Heart right ventricle (tissue), 16 donors: Measurements from ENCODE around the gene KCNS1. TPM values are rescaled to one million over a fixed set of nuclear protein-coding genes. Genes with fewer than 3 reads are reported as not detected.

ENCODE experiments used
- ATAC-seq, 8 donors: fragments of 200-7000 bp; cut with Tn5 transposase; one replicate each; pipeline ENCODE4 v1.9.1; 2020; ENCODE audit warnings: mild to moderate bottlenecking in 8 of 8, moderate library complexity in 8 of 8, moderate number of reproducible peaks in 1 of 8
- DNase-seq, 2 donors: peaks; one replicate each; pipeline ENCODE4 v3.0.0-alpha.2; 2020
- H3K27ac ChIP-seq, 10 donors: fragments of 200-600 bp; sonication (generic) in 2 of 10; one replicate each; pipeline versions ENCODE4 v1.5.0 to v1.8.0; 2020 to 2022; ENCODE audit warnings: mild to moderate bottlenecking in 3 of 10
- H3K27me3 ChIP-seq, 7 donors: fragments of 200-600 bp; one replicate each; pipeline ENCODE4 v1.8.0; 2021 to 2022; ENCODE audit warnings: mild to moderate bottlenecking in 2 of 7
- H3K36me3 ChIP-seq, 9 donors: fragments of 200-600 bp; sonication (generic) in 1 of 9; one replicate each; pipeline versions ENCODE4 v1.5.0 to v1.8.0; 2020 to 2022; ENCODE audit warnings: mild to moderate bottlenecking in 2 of 9
- H3K4me1 ChIP-seq, 9 donors: fragments of 200-600 bp; sonication (generic) in 1 of 9; one replicate each; pipeline versions ENCODE4 v1.5.0 to v1.8.0; 2020 to 2022; ENCODE audit warnings: mild to moderate bottlenecking in 4 of 9
- H3K4me3 ChIP-seq, 10 donors: fragments of 200-600 bp; sonication (generic) in 2 of 10; one replicate each; pipeline versions ENCODE4 v1.5.0 to v1.8.0; 2020 to 2022; ENCODE audit warnings: mild to moderate bottlenecking in 7 of 10, moderate library complexity in 2 of 10
- H3K9me3 ChIP-seq, 11 donors: fragments of 200-600 bp in 10 of 11; sonication (generic) in 2 of 11; one replicate each; pipeline versions ENCODE4 v1.5.0 to v1.8.0; 2013 to 2022; ENCODE audit warnings: mild to moderate bottlenecking in 2 of 11, control low read depth in 1 of 11, moderate library complexity in 1 of 11
- CTCF ChIP-seq, 9 donors: fragments of 200-600 bp; sonication (generic) in 2 of 9; IDR thresholded peaks; one replicate each; pipeline versions ENCODE4 v1.5.0 to v1.8.0; 2021 to 2022; ENCODE audit warnings: antibody characterized with exemption in 9 of 9, mild to moderate bottlenecking in 5 of 9, moderate library complexity in 1 of 9
- WGBS, 2 donors: extraction: QIAGEN DNeasy Blood & Tissue Kit; methylation state at CpG; one replicate each; pipeline ENCODE4 v1.1.7; 2013; ENCODE audit warnings: inconsistent platforms in 1 of 2; 5-methylcytosine and 5-hydroxymethylcytosine counted together
- intact Hi-C, 10 donors: fragments of 100-400 bp; cut with DNase I; formaldehyde crosslinking; loops; one replicate each; pipeline versions ENCODE4 v1.11.1 to v1.14.2; 2022
- polyA plus RNA-seq, 2 donors: library from polyadenylated mRNA; stranded (reverse); fragments of 200-250 nt; gene quantifications; one replicate each; pipeline ENCODE4 v1.2.3, GENCODE V29; 2013
- total RNA-seq, 10 donors: library from RNA; stranded (reverse); fragmentation: NEBNext Ultra II Directional in 3 of 10; extraction: Animal tissue kit (Norgen Biotek cat#: 25700) in 3 of 10; gene quantifications; one replicate each; pipeline versions ENCODE4 v1.2.1 to v1.2.4, GENCODE V29; 2021 to 2023
- donor health status: Arrhythmogenic right ventricular cardiomyopathy.
- donor health status: ischemic (EF 13 %, LVEDD 7.1; RV severe dilation, severe dysfunction).
- donor health status: healthy with polysubstance abuse.
- donor health status: DM: no; HTN: yes; CAD: no.
- donor health status: DM: no; HTN: no; CAD: no.
- donor health status: ischemic (EF 25% LVEDD 6.9; RV normal size, moderate dysfunction).
- donor health status: ischemic (EF 25% LVEDD 5.7; RV mildly dilated, moderate dysfunction).
- donor health status: healthy.
- donor health status: DM: yes; HTN: yes; CAD: no.
- donor health status: Ischemic cardiomyopathy.
- donor health status: ischemic (EF 35%, LVEDD 5.7; RV mildly dilated, moderate dysfunction).
- donor health status: nonischemic (EF 11% LVEDD 7.7; RV severe dilation, severe dysfunction).
- donor health status: DM: yes; HTN: yes; CAD: no.
- donor health status: PGD.
- donor health status: ischemic (EF 29% LVEDD 5.4; RV normal size, mild dysfunction).
- donor health status: nonischemic (EF 23%, LVEDD 6.1; RV moderate dilation, normal function).

The KCNS1 gene
- total and polyA plus RNA-seq, 12 donors: 0.04 to 0.09 TPM; not detected in 10

- 96 to 100% methylated on average over 1 of the region's 1 CpG for WGBS, 2 donors
- H3K36me3 ChIP-seq: peaks cover 0 to 66% (median 21%) of the 10 kb centered on the region in 9 donors
- peaks cover 0 to 5% (median 0%) of the 10 kb centered on the region in 9 donors for H3K4me1 ChIP-seq
- no peak for DNase-seq
- no peak overlapping the region for H3K4me3 ChIP-seq
- no peaks in the 10 kb centered on the region for H3K27me3 ChIP-seq
- H3K9me3 ChIP-seq: no peaks in the 10 kb centered on the region
- H3K27ac ChIP-seq: no peak overlapping the region
- intact Hi-C loops: no loop called here
- ATAC-seq: no peak
- TF ChIP-seq CTCF (IDR thresholded peaks at IDR 0.05): no peak
These were observed 28.9 kb downstream of the KCNS1 start for GRCh38 chr20:45072066-45072465.

GRCh38 chr20:45070932-45071632 is 29.8 kb downstream of the KCNS1 start:
- H3K4me1 ChIP-seq: peaks cover 0 to 5% (median 0%) of the 10 kb centered on the region in 9 donors
- DNase-seq (no peak), ATAC-seq (no peak)
- intact Hi-C loops: no loop called here
- no peaks in the 10 kb centered on the region for H3K27me3 ChIP-seq
- H3K4me3 ChIP-seq: no peak overlapping the region
- TF ChIP-seq CTCF (IDR thresholded peaks at IDR 0.05): no peak
- peaks cover 0 to 60% (median 14%) of the 10 kb centered on the region in 9 donors for H3K36me3 ChIP-seq
- WGBS, 2 donors: 94 to 98% methylated on average over 6 of the region's 6 CpGs
- no peaks in the 10 kb centered on the region for H3K9me3 ChIP-seq
- no peak overlapping the region for H3K27ac ChIP-seq

GRCh38 chr20:45069261-45069660 is 31.7 kb downstream of the KCNS1 start:
- ATAC-seq: no peak
- H3K36me3 ChIP-seq: peaks cover 0 to 42% (median 0%) of the 10 kb centered on the region in 9 donors
- no peaks in the 10 kb centered on the region for H3K9me3 ChIP-seq
- H3K4me3 ChIP-seq: no peak overlapping the region
- WGBS, 2 donors: 92% methylated on average over 1 of the region's 1 CpG
- no peak for TF ChIP-seq CTCF (IDR thresholded peaks at IDR 0.05)
- H3K4me1 ChIP-seq: peaks cover 0 to 5% (median 0%) of the 10 kb centered on the region in 9 donors
- no peaks in the 10 kb centered on the region for H3K27me3 ChIP-seq
- intact Hi-C loops: no loop called here
- no peak for DNase-seq
- no peak overlapping the region for H3K27ac ChIP-seq

- TF ChIP-seq CTCF (IDR thresholded peaks at IDR 0.05): no peak
- WGBS, 2 donors: 79 to 81% methylated on average over 2 of the region's 2 CpGs
- H3K4me3 ChIP-seq: no peak overlapping the region
- intact Hi-C loops: no loop called here
- peaks cover 0 to 5% (median 0%) of the 10 kb centered on the region in 9 donors for H3K4me1 ChIP-seq
- no peak overlapping the region for H3K27ac ChIP-seq
- DNase-seq: no peak
- no peaks in the 10 kb centered on the region for H3K9me3 ChIP-seq
- no peak for ATAC-seq
- no peaks in the 10 kb centered on the region for H3K27me3 ChIP-seq
- peaks cover 0 to 34% (median 0%) of the 10 kb centered on the region in 9 donors for H3K36me3 ChIP-seq
These were observed 33.4 kb downstream of the KCNS1 start for GRCh38 chr20:45067558-45067957.
